Stimulated activated CD8-positive, alpha-beta memory T cell treated with anti-CD3 and anti-CD28 coated beads, Interleukin-7, amount 100 ng/mL, for 4 hours (primary cell): ENCODE data around the gene COL18A1.

ENCODE experiments used
- DNase-seq, 2 donors: peaks; one replicate each; pipeline ENCODE4 v3.0.0-alpha.2; 2020; ENCODE audit warnings: low read depth in 2 of 2

The COL18A1 gene

DNA sequence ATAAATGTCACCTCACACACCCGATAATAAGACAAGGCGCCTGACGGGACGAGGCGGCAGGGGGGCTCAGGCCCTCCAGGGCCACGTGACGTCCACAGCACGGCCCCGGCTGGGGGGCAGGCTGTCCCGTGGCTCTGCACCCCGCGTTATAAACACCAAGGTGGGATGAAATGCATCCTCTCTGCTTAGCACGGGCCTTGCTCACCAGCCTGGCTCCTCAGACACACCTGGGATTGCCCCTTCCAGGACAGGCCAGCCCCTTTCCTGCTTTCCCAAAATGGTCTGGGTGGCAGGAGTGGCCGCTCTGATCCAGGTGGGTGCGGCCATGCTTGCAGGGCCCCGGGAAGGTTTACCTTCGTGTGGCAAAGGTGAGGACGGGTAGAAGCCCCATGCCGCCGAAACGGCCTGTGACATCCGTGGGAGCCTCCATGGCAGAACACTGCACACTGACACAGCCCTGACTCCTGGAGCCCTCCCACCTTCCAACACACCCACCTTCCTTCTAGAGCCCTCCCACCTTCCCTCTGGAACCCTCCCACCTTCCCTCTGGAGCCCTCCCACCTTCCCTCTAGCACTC lies 101.4 kb downstream of the COL18A1 start:
- DNase-seq, result no peak

DNA sequence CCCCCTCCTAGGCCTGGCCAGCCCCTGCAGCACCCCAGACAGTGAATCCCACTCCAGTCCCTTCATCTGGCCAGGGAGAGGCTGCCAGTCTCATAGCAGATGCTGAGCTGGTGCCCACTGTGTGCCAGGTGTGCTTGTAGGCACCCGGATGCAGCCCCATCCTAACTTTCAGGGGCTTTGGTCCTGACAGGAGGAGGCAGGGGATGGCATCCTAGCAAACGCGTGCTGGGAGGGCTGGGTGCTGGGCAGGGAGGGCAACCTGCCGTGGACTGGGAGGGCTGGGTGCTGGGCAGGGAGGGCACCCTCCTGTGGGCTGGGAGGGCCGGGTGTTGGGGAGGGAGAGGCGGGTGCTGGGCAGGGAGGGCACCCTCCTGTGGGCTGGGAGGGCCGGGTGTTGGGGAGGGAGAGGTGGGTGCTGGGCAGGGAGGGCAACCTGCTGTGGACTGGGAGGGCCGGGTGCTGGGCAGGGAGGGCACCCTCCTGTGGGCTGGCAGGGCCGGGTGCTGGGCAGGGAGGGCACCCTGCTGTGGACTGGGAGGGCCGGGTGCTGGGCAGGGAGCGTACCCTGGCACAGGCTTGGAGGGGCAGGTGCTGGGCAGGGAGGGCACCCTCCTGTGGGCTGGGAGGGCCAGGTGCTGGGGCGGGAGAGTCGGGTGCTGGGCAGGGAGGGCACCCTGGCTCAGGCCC lies 102.0 kb downstream of the COL18A1 start:
- DNase-seq, result no peak

DNA sequence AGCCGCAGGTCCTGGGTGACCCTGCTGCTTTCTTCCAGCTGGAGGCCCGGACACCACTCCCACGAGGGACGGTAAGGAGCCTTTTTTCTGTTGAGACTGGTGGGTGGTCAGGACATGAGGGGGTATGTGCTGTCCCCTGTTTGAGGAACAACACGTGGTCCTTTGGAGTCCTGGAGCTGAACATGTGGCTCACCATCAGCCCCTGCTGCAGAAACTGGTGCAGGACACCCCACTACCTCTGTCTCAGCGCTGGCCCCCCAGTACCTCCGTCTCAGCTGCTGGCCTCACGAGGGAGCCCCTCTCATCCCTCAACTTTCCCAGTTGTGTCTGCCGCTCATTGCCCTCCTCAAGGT lies 102.5 kb downstream of the COL18A1 start:
- DNase-seq, result no peak

GRCh38 chr21:45507888-45508508 lies 103.0 kb downstream of the COL18A1 start:
- no peak for DNase-seq

DNA sequence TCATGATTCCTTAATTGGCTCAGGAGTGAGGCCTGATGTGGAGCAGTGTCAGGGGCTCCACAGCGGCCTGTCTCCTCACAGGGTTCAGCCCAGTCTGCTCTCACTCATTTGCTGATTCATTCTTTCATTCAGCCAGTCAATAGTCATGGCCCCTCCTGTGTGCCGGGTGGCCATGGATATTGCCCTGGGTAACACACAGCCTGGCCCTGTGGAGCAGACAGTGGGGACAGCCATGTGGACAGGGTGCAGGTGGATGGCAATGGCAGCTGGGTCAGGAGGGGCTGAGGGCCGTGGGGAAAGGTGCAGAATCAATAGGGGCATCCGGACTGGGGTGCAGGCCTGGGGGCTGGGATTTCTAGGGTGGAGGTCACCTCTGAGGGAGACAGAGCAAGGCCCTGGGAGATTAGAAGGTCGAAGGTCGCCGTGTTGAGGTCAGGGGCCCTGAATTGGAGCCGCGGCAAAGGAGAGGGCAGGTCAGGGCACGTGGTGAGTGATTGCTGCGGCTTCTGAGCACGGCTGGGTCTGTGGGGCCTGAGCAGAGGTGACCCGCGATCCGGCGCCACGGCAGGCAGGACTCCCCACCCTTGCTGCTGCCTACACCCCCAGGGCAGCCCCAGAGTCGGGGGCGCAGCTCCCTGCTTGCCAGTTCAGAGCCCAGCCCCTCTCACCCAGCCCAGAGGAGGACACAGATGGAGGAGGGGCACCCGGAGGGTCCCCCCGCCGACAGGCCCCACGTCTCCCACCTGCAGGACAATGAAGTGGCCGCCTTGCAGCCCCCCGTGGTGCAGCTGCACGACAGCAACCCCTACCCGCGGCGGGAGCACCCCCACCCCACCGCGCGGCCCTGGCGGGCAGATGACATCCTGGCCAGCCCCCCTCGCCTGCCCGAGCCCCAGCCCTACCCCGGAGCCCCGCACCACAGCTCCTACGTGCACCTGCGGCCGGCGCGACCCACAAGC lies 103.9 kb downstream of the COL18A1 start:
- DNase-seq, result no peak

DNA sequence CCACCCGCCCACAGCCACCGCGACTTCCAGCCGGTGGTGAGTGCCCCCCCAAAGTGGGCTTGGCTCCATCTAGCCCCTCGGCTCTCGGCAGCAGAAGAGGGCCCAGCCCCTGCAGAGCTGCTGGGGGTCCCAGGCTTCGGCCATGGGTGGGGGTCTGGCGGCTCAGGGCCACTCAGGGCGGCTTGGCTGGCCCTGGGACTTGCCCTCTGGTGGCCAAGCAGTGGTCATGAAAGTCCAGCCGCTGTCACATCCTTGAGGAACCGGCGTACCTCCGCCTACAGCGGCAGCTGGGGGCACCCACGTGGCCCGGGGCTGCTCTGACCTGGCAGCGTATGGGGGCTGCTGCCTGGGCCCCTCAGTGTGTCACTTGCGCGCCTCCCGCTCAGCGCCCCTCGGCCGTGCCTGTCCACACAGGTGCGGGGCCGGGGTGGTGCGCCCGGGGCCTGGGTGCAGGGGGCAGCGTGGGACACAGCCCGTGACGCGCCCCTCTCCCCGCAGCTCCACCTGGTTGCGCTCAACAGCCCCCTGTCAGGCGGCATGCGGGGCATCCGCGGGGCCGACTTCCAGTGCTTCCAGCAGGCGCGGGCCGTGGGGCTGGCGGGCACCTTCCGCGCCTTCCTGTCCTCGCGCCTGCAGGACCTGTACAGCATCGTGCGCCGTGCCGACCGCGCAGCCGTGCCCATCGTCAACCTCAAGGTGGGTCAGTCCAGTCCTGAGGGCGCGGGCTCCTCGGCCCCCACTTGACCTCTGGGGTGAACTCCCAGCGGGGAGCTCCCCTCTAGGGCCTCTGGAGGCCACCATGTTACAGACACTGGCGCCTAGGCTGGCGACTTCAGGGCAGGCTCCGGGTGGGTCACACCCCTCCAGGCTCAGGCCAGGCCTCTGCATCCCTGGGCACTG lies 104.9 kb downstream of the COL18A1 start:
- no peak for DNase-seq

DNA sequence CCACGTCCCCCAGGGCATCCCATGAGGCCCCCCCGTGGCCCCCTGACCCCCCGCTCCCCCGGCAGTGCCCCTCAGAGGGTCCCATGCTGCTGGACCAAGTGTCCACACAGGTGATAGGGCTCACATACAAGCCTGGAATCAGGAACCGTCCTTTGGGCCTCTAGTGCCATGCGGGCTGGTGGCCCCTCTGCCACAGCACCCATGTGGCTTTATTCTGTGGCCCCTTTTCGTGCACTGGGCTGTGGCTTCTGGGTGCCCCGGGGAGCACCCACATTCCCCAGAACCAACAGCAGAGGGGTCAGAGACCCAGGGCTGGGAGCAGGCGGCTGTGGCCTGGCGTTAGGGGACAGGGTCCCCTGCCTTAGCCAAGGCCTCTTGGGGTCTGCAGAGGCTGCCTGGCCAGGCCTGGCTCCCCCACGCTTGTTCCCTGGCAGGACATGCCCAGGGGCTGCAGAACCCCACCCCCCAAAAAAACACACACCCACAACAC lies 105.5 kb downstream of the COL18A1 start:
- no peak for DNase-seq

DNA sequence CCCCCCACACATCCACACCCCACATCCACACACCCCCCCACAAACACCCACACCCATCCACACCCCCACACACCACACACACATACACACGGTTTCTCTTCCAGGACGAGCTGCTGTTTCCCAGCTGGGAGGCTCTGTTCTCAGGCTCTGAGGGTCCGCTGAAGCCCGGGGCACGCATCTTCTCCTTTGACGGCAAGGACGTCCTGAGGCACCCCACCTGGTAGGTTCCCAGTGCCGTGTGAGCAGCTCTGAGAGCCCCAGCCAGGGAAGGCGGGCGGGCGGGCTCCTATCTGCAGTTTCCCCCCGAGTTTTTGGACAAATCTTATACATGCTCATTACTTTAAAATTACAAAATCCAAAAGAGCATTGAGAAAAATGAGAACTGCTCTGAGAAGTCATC lies 106.0 kb downstream of the COL18A1 start:
- no peak for DNase-seq

- DNase-seq, result no peak
Measured at GRCh38 chr21:45511661-45512431, 106.9 kb downstream of the COL18A1 start.

DNA sequence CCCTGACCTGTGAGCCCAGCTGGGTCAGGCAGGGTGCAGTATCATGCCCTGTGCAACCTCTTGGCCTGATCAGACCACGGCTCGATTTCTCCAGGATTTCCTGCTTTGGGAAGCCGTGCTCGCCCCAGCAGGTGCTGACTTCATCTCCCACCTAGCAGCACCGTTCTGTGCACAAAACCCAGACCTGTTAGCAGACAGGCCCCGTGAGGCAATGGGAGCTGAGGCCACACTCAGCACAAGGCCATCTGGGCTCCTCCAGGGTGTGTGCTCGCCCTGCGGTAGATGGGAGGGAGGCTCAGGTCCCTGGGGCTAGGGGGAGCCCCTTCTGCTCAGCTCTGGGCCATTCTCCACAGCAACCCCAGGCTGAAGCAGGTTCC lies 107.6 kb downstream of the COL18A1 start:
- DNase-seq, result no peak

- DNase-seq, result no peak
Measured at GRCh38 chr21:45513003-45513717, 108.2 kb downstream of the COL18A1 start.

- no peak for DNase-seq
Measured at GRCh38 chr21:45513741-45514310, 108.9 kb downstream of the COL18A1 start.

GRCh38 chr21:45514311-45515021 lies 109.5 kb downstream of the COL18A1 start:
- no peak for DNase-seq

- DNase-seq, result no peak
Measured at GRCh38 chr21:45515241-45516061, 110.5 kb downstream of the COL18A1 start.

DNA sequence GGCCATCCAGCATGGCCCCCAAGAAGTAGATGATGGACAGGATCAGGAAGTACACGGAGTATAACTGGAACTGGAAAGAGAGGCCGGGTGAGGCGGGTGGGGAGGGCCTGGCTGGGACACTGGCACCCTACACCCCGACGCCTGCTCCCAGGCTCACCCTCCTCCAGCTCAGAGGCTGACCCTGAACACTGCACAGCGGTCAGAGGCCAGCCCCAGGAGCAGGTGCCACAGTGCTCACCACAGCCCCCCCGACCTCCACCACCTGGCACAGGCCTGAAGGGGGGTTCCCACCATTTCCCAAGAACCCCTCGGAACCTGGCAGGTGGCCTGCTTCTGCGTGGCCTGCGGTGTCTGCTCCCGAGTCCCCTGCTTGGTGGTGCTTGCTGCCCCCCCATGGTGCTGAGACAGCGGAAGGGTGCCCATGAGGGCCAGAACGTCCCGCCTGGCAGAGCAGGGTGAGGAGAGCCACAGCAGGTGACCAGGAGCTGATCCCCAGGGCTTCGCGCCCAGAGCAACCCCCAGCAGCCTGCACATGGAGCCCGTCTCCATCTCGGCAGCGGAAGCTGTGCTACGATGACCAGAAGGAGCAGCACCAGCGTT lies 111.2 kb downstream of the COL18A1 start:
- no peak for DNase-seq

GRCh38 chr21:45516671-45517151 lies 111.7 kb downstream of the COL18A1 start:
- no peak for DNase-seq
